Kidney epithelial cell (primary cell): ENCODE measurements around the gene CELSR2. TPM values are rescaled to one million over a fixed set of nuclear protein-coding genes. Genes with fewer than 3 reads are reported as not detected.

Experiments used
- DNase-seq: peaks from one replicate; pipeline ENCODE4 v3.0.0-alpha.2; 2010; ENCODE audit warnings: low read depth
- H3K27me3 ChIP-seq: 2 replicates; pipeline ENCODE4 v1.6.0; 2011; ENCODE audit warnings: low read length; ENCODE audit not compliant: control insufficient read depth, insufficient read depth
- H3K36me3 ChIP-seq: 2 replicates; pipeline ENCODE4 v1.5.1; 2011; ENCODE audit warnings: low read length; ENCODE audit not compliant: control insufficient read depth, insufficient read depth
- H3K4me3 ChIP-seq: 2 replicates; pipeline ENCODE4 v1.5.1; 2011; ENCODE audit warnings: low read depth, mild to moderate bottlenecking, control low read depth, low read length
- total RNA-seq: library from RNA; depleted of rRNA; stranded (reverse); fragments of >200 nt; gene quantifications from 2 replicates; pipeline ENCODE4 v1.2.3, GENCODE V29; 2015
- TF ChIP-seq, protein P1 (sequence below): IDR thresholded peaks from 2 replicates; pipeline ENCODE4 v1.5.1; 2011; ENCODE audit warnings: mild to moderate bottlenecking, moderate library complexity, low read length, control low read depth, inconsistent platforms; ENCODE audit not compliant: insufficient read depth, poor library complexity, severe bottlenecking

CELSR2 gene
- total RNA-seq, 1 donor from 2014 or later: 18.1 TPM

DNA sequence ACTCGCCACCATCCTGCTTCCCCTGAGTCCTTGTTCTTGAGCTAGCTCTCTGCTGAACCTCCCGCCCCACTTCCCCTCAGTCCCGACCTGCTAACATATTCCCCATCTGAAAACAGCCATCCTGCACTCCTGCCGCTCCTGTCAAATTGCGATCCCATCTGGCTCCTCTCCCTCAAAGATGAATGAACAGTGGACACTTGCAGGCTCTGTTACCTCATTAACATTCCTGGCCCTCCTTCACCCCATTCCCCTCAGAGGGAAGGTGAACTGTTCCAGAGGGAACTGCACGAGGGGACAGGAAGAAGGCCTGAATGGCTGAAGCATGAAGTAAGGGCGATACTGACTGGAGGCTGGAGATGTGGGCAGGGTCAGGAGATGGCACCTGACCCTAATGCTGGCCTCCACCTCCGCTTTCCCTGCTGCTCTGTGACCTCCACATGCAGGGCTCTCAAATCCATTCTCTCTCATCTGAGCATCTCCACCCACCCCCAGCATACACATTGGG is 7.4 kb upstream of the CELSR2 start:
- H3K27me3 ChIP-seq: no peaks in the 10 kb centered on the region
- DNase-seq: no peak
- TF ChIP-seq, protein P1, sequence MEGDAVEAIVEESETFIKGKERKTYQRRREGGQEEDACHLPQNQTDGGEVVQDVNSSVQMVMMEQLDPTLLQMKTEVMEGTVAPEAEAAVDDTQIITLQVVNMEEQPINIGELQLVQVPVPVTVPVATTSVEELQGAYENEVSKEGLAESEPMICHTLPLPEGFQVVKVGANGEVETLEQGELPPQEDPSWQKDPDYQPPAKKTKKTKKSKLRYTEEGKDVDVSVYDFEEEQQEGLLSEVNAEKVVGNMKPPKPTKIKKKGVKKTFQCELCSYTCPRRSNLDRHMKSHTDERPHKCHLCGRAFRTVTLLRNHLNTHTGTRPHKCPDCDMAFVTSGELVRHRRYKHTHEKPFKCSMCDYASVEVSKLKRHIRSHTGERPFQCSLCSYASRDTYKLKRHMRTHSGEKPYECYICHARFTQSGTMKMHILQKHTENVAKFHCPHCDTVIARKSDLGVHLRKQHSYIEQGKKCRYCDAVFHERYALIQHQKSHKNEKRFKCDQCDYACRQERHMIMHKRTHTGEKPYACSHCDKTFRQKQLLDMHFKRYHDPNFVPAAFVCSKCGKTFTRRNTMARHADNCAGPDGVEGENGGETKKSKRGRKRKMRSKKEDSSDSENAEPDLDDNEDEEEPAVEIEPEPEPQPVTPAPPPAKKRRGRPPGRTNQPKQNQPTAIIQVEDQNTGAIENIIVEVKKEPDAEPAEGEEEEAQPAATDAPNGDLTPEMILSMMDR: no peak

DNA sequence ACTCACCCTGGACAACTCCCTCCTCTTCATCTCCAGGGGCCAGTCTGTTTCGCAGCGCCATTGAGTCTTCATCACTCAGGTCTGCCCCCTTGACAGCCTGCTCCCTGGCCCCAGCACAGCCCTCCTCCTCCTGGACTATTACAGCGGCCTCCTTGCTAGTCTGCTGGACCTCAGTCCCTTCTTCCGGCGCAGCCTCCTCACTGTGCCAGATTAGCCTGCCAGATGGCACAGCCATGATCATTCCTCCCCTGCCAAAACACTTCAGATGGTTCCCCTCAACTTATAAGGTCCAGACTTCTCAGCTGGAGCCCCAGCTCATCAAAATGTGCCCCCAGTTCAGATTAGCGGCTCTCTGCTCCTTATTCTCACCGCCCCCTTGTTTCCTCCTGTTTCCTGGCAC is 7.0 kb upstream of the CELSR2 start:
- TF ChIP-seq, protein P1: no peak
- Histone ChIP-seq H3K27me3 (no peaks in the 10 kb centered on the region), H3K4me3 (no peak overlapping the region), H3K36me3 (peaks cover 5% of the 10 kb centered on the region)
- DNase-seq: no peak

More for the DNA sequence above, 7.4 kb upstream of the CELSR2 start:
- H3K36me3 ChIP-seq: peaks cover 5% of the 10 kb centered on the region
- H3K4me3 ChIP-seq: no peak overlapping the region

DNA sequence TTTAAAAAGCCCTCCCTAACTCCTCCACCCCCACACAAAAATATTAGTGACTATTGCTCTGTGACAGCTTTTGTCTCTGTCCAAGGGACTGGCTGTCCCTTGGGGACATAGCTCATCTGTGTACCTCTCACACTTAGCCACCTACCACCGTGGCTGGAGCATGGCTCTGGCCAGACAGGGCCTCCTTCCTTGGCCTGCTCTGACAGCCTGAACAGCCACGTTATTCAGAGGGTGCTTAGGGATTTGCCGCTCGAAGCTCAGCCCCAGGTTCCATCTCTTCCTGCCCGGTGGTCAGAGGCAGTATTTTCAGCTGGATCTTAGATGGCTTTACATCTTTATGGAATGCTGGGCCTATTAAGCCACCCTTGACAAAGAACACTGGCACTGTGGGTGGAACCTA is 6.1 kb upstream of the CELSR2 start:
- TF ChIP-seq, protein P1: no peak
- Histone ChIP-seq H3K36me3 (peaks cover 2% of the 10 kb centered on the region), H3K27me3 (no peaks in the 10 kb centered on the region), H3K4me3 (no peak overlapping the region)
- DNase-seq: no peak

DNA sequence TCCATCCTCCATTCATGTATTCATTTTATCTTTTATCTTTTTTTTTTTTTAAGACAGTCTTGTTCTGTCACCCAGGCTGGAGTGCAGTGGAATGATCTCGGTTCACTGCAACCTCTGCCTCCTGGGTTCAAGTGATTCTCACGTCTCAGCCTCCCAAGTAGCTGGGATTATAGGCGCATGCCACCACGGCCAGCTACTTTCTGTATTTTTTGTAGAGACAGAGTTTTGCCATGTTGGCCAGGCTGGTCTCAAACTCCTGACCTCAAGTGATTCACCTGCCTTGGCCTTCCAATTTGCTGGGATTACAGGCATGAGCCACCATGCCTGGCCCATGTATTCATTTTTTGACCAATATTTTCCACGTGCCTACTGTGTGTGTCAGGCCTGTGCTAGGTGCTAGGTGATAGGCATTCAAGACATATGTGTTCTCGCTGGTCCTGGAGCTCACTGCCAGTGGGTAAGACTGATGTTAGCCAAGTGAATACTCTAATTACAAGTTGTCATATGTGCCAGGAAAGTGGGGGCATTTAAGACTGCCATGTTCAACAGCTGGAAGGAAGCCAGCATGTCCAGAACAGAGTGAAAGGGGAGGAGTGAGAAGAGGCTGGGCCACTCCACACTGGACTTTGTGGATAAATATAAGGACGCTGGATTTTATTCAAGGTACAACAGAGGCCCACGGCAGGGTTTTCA is 5.3 kb upstream of the CELSR2 start:
- H3K27me3 ChIP-seq: no peaks in the 10 kb centered on the region
- H3K4me3 ChIP-seq: no peak overlapping the region
- no peaks in the 10 kb centered on the region for H3K36me3 ChIP-seq
- no peak for DNase-seq
- TF ChIP-seq, protein P1: no peak

DNA sequence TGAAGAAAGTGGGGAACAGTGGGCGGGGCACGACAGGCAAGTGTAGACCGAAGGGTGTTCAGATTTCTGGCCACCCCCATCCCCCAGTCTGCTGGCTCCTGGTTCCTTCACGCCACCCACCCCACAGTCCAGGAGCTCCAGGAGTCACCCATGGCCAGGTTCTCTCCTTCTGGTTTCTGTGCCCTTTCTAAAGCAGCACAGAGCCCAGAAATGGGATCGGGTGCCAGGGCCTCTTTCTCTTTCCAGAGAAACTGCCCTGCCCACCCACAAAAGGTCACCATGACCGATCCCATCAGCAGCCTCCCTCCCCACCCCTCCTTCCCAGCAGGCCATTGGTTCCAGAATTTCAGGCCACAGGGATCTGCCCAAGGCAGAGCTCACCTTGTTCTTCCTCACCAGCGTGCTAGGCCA is 3.2 kb upstream of the CELSR2 start:
- Histone ChIP-seq H3K4me3 (no peak overlapping the region), H3K36me3 (no peaks in the 10 kb centered on the region), H3K27me3 (no peaks in the 10 kb centered on the region)
- TF ChIP-seq, protein P1: no peak
- DNase-seq: no peak
